Occipital lobe (tissue), 2 donors: Measurements from ENCODE around the gene MUL1. TPM values are rescaled to one million over a fixed set of nuclear protein-coding genes. Genes with fewer than 3 reads are reported as not detected.

Experiments
- DNase-seq: peaks from one replicate; lab custom pipeline; 2025; lab: John Stamatoyannopoulos, UW
- total RNA-seq: library from RNA; depleted of rRNA; stranded (reverse); fragments of >200 nt; gene quantifications from one replicate; pipeline ENCODE4 v1.2.3, GENCODE V29; 2014

MUL1 gene
- total RNA-seq, 1 donor from 2014 or later = 17.5 TPM

DNA sequence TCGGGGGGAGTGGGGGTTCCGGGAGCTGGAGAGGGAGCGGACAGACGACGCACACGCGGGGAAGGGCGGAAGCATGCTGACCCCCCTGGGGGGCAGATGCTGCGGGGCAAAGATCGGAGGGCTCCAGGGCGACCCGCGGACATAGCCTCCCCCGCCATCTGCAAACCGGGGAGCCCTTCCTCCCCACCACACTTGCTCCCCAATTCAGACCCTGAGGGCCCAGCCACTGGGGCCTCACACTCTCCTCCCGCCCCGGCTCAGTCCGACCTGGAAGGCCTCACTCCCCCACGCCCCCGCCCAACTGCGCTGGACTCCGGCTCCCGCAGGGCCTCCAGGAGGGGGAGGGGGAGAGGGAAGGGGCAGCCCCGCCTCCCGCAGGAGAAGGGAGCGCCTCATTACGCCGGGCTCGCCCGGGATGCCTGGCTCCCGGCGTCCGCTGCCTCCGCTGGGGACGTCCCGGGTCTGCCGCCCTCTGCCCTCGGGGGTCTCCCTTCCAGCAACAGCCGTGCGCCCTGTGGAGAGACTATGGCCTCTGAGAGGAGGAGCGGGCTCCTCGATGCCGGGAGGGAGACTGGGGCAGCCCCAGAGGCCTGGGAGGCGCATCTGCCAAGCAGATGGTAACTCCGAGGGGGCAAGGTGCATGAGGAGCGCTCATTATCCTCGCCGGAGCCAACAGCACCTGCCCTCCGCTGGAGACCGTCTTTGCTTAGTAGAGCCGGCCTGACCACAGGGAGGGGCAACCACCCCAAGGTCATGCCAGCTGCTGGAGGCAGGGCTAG lies 21.3 kb downstream of the MUL1 start:
- peak; percentile 66 for DNase-seq

DNA sequence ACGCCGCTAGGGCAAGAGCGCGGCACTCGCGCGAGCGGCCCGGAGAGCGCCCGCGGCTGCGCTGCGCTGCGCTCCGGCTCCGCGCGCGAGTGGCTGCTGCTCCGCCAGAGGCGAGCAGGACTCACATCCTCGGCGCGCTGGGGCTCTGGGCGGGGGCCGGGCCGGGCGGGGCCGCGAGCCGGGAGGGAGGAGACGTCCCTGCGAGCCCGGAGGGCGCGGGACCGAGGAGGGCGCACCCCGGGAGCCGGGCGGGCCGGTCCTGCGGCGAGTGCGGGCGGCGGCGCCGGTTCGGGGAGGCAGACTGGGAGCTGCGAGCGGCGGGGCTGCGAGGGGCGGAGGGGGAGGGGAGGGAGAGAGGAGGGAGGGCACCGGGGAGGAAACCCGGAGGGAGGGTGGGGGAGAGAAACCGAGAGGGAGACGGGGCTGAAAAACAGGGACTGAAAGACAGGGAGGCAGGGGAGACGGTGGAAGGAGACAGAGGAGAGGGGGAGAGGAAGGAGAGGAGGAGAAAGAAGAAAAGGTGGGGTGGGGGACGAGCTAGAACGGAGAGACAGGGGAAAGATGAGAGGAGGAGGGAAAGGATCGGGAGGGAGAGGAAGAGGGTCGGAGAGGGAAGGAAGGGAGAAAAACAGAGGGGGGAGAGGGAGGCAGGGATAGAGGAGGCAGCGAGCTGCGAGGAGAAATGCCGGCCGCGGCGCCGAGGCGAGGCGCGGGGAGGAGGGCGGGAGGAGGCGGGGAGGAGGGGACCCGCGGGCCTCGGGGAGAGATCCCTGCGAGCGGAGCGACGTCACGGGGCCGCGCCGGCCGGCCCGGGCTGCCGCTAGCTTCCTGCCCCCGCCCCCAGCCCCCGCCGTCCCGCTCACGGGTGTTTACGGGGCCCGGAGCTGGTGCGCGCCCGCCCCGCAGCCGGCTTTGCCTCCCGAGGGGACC lies 22.2 kb downstream of the MUL1 start, which contains the start of gene CAMK2N1:
Gene CAMK2N1 (minus strand): TSS at position 684 of the 930 bp plus-strand sequence. CDS start 831 bp downstream, outside the sequence.
- peak; percentile 83 for DNase-seq

GRCh38 chr1:20484519-20485462 lies 23.2 kb downstream of the MUL1 start:
- no peak for DNase-seq

DNA sequence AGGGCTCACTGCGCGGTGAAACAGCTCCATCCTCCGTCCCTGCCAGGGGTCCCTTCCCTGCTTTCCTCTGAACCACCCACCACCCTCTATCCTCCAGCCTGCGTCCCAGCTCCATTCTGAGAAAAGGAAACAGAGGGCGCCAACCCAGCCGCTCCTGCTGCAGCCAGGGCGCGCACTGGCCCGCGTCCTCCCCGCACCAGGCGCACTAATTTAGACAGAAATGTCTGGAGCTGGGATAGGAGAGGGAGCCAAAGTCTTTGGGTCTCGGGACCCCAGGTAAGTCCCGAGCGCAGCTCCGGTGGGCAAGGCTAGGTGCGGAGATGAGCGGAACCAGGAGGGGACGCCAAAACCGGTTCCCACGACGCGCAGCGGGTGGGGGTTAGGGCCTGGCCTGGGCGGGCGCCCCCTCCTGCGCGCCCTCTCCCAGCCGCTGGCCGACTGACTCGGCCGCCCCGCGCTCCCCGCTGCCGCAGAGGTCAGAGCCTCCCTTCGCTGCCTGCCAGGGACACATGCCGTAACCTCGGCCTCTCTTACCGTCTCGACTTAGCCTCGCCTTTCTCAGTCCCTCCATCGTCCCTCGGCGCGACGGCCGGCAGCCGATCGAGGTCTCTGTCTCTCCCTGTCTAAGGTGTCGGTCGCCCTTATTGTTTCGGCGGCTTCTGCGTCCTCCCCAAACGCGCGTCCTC lies 24.0 kb downstream of the MUL1 start:
- no peak for DNase-seq

DNA sequence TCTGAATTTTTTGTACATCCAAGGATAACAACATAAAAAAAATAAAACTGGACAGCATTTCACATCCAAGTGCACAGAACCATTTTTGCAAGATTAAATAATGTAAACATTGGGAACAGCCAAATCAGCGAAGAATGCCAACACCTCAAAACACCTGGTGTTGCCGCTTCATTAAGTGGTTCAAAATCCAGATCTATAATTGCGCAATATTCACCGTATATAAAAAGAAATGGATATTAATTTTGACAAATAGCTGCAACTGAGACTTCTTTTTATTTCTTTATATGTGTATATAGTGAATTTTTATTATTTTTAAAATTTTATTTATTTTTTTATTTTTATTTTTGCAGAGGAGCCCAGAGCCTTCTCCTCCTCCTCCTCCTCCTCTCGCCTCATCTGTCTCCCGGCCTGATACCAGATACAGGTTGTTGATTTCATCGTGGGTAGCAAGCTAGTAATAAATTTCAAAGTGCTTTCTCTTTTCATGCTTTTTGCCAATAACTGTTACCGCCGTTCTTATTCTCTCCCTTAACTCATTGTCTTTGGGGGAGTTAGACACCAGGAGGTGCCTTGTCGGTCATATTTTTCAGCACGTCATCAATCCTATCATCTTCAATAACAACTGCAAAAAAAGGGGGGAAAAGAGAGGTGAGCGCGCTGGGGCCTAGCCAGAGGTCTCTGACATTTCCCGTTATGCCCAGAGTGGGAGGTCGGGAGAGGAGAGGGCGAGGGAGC lies 24.7 kb downstream of the MUL1 start:
- no peak for DNase-seq

- no peak for DNase-seq
Measured at GRCh38 chr1:20481643-20482498, 26.1 kb downstream of the MUL1 start.

DNA sequence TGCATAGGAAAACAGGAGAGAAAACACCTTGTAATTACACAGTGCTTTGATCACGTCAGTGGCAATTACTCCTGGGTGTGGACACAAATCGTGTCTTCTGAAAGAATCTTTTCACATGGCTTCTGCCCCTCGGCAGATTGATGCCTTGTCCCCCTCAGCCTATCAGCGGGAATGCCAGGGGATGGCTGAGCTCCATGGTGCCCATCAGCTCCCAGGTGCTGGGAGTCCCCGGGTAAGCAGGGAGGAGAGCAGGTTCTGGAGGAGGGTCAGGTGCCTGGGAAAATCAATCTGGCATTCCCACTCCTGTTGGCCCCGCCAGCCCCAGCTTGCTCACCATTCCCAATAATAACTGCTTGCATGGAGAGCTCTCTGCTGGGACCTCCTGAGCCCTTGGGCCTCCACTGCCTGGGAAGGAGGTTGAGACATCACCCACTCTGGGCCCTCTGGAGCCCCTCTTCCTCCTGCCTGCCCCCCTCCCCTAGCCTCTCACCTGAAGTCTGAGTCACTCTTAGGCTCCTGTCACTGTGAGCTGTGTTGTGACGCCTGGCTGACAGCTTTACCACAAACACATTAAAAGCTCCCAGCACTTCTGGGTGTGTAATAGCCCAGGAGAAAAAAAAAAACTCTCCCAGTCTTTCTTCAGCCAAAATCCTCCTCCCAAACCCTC lies 26.9 kb downstream of the MUL1 start:
- no peak for DNase-seq

DNA sequence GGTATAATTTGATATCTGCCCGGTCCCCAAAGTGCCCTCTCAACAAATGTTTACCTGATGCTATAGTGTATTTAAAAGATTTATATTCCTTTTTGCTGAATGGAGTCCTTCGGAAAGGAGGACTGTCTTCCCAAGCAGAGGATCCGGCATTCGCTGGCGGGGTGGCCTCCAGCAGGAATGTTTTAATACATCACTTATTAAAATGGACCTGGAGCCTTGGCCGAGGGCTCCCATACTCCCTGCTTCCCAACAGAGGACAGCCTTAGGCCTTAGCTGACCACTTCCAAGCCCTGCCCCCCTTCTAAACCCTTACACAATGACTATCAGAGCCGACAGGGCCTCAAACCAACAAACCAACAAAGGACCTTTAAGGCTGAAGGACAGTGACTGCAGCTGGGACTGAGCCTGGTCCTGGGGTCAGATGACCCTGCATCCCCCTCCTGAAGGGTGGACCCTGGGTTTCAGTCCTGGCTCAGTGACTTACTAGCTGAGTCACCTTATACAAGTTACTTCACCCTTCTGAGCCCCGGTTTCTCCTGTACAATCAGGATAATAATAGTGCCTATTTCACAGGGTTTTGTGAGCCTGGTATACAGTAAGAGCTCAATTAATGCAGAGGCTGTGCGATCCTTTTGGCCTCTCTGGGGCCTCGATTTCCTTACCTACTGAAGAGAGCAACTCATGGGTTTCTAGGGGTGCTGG lies 27.6 kb downstream of the MUL1 start:
- peak; percentile 48 for DNase-seq

DNA sequence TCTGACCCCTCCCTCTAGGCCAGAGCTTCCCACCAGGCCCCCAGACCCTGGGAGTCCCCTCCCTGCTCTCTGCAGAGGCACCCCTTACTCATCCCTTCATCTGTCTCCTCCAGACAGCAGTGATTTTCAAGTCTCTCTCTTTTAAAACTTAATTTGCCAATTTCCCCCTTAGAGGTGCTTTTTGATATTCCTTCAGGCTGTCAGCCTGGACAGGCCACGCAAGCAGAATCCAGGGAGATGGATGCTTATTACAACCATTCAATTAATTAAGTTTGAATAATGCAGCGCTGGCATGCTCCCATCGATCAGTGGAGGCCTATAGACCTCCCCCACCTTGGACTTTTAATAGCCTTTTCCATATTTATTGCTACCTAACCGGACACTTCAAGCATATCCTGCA lies 28.1 kb downstream of the MUL1 start:
- DNase-seq = no peak

DNA sequence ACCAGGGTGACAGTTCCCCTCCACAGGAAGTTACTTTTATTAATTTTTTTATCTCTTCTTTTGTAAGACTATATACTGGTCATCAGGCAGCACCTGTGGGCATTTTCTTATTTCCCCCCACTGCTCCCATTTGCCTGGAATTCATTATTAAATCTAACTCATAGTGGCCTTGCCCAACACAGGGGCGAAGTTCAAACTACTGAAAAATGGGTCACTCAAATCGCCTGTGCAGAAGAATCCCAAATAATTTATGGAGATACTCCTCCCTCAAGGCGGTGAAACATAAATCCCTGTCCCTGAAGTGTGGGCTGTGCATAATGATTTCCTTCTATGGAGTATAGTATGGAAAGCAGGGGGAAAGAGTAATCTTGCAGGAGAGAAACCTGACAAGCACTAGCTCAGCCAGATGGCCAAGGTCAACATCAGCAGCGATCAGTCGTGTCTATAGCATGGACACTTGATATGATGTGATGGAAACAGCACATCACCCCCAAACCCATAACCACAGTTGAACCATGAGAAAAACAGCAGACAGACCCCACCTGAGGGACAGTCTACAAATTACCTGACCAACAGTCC lies 29.8 kb downstream of the MUL1 start:
- no peak for DNase-seq

- no peak for DNase-seq
Measured at GRCh38 chr1:20477348-20478056, 30.4 kb downstream of the MUL1 start.

- no peak for DNase-seq
Measured at GRCh38 chr1:20476265-20477038, 31.5 kb downstream of the MUL1 start.

DNA sequence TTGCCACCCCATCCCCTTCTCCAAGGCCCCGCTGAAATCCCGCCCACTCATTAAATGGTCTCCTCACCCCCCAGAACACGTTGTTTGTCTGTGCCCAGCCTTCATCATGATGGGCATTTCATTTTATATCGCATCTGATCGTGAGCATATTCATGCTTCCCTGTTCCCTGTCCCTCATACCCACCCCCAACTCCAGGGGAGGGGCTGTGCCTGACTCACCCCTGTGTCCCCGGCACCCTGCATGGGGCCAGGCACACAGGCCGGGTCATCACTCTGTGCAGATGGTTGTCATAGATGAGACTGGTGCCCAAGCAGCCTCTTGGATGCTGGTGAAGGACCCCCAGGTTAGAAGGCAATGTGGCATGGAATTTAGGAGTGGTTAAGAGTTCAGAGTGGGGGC lies 33.0 kb downstream of the MUL1 start:
- DNase-seq = no peak

GRCh38 chr1:20474333-20474975 lies 33.5 kb downstream of the MUL1 start:
- DNase-seq = no peak

GRCh38 chr1:20473894-20474293 lies 34.1 kb downstream of the MUL1 start:
- no peak for DNase-seq
